ENCODE measurements around the gene MYH11.

Gene MYH11

GRCh38 chr16:15843635-15844279 is 13.1 kb downstream of the MYH11 start:
- TF ChIP-seq REST (IDR thresholded peaks at IDR 0.05; ENCODE audit: insufficient read depth in 1 of 2, low read depth in 2 of 2, low read length in 2 of 2), result no peak
- TF ChIP-seq SIN3A (IDR thresholded peaks at IDR 0.05; ENCODE audit: borderline replicate concordance, insufficient read depth, low read length), result no peak
- no peak for TF ChIP-seq FOXP2 (optimal IDR thresholded peaks at IDR 0.05; ENCODE audit: borderline replicate concordance, extremely low read depth, extremely low read length, insufficient read depth)
- TF ChIP-seq TAF1 (IDR thresholded peaks at IDR 0.05; ENCODE audit: borderline replicate concordance, insufficient read depth, low read length), result no peak
- no peak for TF ChIP-seq POLR2AphosphoS5 (IDR thresholded peaks at IDR 0.05; ENCODE audit: low read depth, low read length)

GRCh38 chr16:15837761-15838160 is 19.1 kb downstream of the MYH11 start:
- TF ChIP-seq REST (IDR thresholded peaks at IDR 0.05; ENCODE audit: insufficient read depth in 1 of 2, low read depth in 2 of 2, low read length in 2 of 2) (no peak), SIN3A (IDR thresholded peaks at IDR 0.05; ENCODE audit: borderline replicate concordance, insufficient read depth, low read length) (no peak), FOXP2 (optimal IDR thresholded peaks at IDR 0.05; ENCODE audit: borderline replicate concordance, extremely low read depth, extremely low read length, insufficient read depth) (no peak), POLR2AphosphoS5 (IDR thresholded peaks at IDR 0.05; ENCODE audit: low read depth, low read length) (no peak), TAF1 (IDR thresholded peaks at IDR 0.05; ENCODE audit: borderline replicate concordance, insufficient read depth, low read length) (no peak)

- TF ChIP-seq FOXP2 (optimal IDR thresholded peaks at IDR 0.05; ENCODE audit: borderline replicate concordance, extremely low read depth, extremely low read length, insufficient read depth) (no peak), SIN3A (IDR thresholded peaks at IDR 0.05; ENCODE audit: borderline replicate concordance, insufficient read depth, low read length) (no peak), REST (IDR thresholded peaks at IDR 0.05; ENCODE audit: insufficient read depth in 1 of 2, low read depth in 2 of 2, low read length in 2 of 2) (no peak), TAF1 (IDR thresholded peaks at IDR 0.05; ENCODE audit: borderline replicate concordance, insufficient read depth, low read length) (no peak), POLR2AphosphoS5 (IDR thresholded peaks at IDR 0.05; ENCODE audit: low read depth, low read length) (no peak)
These were observed 19.7 kb downstream of the MYH11 start for GRCh38 chr16:15836965-15837611.

GRCh38 chr16:15836074-15836473 is 20.8 kb downstream of the MYH11 start:
- no peak for TF ChIP-seq FOXP2 (optimal IDR thresholded peaks at IDR 0.05; ENCODE audit: borderline replicate concordance, extremely low read depth, extremely low read length, insufficient read depth)
- no peak for TF ChIP-seq REST (IDR thresholded peaks at IDR 0.05; ENCODE audit: insufficient read depth in 1 of 2, low read depth in 2 of 2, low read length in 2 of 2)
- TF ChIP-seq SIN3A (IDR thresholded peaks at IDR 0.05; ENCODE audit: borderline replicate concordance, insufficient read depth, low read length), result no peak
- no peak for TF ChIP-seq POLR2AphosphoS5 (IDR thresholded peaks at IDR 0.05; ENCODE audit: low read depth, low read length)
- no peak for TF ChIP-seq TAF1 (IDR thresholded peaks at IDR 0.05; ENCODE audit: borderline replicate concordance, insufficient read depth, low read length)

Data from PFSK-1 (cell line).